ENCODE data around the gene RLF.
"Not testable (repeated sequence)": the region's sequence is repeated elsewhere in the genome, so short reads cannot be mapped to it uniquely, and the experiment has no call there.

The RLF gene

DNA sequence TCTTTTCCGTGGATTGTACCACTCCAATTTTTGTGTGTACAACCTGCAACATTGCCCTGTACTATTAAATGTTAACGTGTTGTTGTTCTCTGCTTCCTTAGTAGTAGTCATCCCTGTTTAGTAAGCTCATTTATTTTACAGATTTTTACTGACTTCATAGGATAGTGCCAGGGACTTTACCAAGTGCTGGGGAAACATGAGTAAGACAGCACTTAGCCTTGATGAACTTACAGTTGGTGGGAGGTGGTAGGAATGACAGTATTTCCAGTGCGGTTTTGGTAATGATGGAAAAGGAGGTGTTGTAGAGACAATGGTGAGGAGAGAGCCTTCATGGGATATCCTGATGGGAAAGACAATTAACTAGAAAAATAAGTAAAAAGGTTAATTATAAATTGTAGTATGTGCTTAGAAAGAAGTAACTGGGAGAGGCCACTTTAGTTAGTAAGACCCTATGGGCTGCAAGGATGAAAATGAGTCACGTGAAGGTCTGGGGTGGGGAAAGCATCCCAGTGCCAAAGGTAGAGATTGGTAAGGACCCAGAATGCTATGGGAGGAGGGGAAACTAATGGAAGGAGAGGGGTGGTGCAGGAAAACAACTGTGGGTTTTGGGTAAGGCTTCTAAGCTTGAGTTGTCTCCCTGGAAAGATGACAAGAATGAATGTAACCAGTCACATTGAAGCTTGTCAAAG is 1.7 kb downstream of the RLF start:
- no peak for DNase-seq

DNA sequence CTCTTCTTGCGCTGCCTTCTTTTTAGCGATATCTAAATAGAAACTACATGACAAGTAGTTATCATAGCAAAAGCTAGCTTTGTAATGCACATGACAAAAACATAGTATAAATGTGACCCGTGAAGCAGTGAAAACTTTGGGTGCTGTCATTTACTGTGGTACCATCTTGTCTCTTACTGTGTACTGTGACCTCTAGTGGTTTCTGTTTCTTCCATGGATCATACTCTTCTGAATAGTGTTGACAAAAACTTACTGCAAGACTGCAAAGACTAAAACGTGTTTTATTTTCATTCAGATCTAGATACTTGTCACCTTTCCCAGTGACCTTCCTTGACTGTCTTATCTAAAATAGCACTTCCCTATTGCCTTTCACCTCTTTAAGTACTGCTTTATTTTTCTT is 6.1 kb downstream of the RLF start:
- no peak for DNase-seq

DNA sequence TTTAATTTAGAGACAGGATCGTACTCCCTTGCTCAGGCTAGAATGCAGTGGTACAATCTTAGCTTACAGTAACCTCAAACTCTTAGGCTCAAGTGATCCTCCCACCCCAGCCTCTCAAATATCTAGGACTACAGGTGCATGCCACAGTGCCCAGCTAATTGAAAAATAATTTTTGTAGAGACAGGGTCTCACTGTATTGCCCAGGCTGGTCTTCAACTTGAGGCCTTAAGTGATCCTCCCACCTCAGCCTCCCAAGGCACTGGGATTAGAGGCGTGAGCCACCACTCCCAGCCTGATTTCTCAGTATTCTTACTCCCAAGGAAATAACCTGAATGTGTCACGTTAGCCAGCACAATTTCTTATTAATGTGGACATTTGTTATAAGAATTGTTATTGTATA is 9.8 kb downstream of the RLF start:
- DNase-seq: no peak

- no peak for DNase-seq
These were observed 13.6 kb downstream of the RLF start for GRCh38 chr1:40174788-40175187.

- DNase-seq: not testable (repeated sequence)
These were observed 15.8 kb downstream of the RLF start for GRCh38 chr1:40176989-40177388.

GRCh38 chr1:40178200-40178599 is 17.0 kb downstream of the RLF start:
- no peak for DNase-seq

DNA sequence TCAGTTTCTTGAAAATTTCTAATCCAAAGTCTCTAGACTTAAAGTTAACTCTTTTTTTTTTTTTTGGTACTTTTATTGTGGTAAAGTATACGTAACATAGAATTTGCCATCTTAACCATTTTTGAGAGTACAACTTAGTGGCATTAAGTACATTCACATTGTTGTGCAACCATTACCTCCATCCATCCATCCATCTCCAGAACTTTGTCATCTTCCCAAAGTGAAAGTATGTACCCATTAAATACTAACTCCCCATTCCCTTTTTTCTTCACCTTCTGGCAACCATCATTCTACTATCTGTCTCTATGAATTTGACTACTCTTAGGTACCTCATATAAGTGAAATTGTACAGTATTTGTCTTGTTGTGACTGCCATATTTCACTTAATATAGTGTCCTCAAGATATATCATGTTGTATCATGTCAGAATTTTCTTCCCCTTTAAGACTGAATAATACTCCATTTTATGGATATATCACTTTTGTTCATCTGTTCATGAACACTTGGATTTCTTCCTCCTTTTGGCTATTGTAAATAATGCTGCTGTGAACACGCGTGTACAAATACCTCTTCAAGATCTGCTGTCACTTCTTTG is 18.4 kb downstream of the RLF start:
- DNase-seq: no peak

DNA sequence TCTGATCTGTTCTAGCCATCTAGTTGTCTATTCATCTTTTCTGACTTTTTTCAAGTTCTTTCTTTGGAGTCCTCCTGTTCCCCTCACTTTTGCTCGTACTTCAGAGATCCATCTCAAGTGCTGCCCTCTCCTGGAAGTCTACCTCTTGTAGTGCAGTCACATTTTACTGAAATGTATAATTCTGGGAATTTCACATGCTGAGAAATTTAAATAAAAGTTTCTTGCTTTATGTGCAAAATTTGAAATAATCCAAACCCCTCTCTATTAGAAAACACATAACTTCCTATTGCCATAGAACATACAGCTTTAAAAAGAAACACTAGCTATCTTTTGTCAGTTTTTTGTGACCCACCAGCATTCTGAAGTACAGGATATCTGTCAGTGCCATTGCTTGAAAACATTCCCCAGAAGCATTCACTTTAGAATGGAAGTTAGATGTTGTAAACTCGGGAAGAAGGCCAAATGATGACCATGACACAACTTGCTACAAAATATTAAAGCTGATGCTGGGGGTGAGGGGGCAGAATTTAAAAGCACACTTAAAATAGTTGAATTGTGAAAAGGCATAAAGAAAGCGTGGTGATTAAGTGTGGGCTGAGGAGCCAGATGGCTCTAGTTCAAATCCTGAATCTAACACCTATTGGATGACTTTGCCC is 22.0 kb downstream of the RLF start:
- no peak for DNase-seq

GRCh38 chr1:40184193-40184592 is 23.0 kb downstream of the RLF start:
- no peak for DNase-seq

GRCh38 chr1:40185951-40186864 is 25.0 kb downstream of the RLF start:
- peak in 3 of 5 experiments; percentile 14 to 90 (median 32) for DNase-seq

DNA sequence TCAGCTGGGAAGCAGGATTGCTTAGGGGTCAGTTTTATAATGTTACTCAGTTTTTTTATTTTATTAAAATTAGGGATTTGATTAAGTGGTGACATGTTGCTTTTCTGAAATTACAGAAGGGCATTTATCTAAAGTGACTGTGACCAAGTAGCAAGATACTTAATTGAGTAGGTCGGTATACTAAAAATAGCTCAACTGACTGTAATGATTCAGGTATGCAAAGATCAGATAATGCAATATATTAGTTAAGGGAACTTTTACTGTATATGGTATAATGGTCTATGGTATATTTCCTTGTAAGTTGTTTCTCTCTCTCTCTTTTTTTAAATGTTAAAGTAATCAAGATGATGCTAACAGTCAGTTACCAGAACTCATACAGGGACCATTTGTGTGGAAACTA is 26.2 kb downstream of the RLF start:
- no peak for DNase-seq

GRCh38 chr1:40194639-40195038 is 33.5 kb downstream of the RLF start:
- DNase-seq: not testable (repeated sequence)

DNA sequence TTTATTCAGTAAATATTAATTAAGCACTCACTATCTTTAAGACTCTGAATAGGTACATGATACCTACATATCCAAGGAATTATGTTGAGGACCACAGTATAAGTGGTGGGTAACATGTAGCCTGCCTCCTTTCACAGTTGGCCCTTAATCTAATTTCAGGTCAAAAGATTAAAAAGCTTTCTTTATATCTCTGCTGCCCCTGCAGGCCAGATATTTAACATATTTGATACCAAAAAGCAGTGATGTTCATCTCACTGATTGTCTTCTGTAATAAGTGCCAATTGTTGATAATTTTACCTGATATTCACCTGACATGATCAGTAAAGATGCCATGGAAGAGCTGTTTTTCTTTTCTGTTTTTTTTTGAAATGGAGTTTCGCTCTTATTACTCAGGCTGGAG is 36.5 kb downstream of the RLF start:
- no peak for DNase-seq

DNA sequence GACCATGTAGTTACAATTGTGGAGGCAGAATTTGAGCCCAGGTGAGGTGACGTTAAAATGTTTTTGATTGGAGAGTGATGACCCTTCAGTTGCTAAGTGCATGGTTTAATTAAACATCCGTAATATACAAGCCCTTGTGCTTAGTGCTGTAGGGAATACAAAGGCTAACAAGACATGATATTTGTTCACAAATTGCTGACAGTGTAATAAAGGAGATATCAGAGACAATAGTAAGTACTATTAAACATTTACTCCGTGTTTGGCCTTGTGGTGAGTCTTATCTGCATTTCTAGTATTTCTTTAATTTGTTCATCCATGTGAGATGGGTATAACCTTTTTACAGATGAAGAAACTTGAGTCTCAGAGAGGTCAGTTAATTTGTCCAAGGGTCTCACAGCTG is 37.9 kb downstream of the RLF start:
- DNase-seq: no peak

GRCh38 chr1:40204856-40205255 is 43.7 kb downstream of the RLF start:
- DNase-seq: no peak

- DNase-seq: no peak
These were observed 49.5 kb downstream of the RLF start for GRCh38 chr1:40210511-40211204.

DNA sequence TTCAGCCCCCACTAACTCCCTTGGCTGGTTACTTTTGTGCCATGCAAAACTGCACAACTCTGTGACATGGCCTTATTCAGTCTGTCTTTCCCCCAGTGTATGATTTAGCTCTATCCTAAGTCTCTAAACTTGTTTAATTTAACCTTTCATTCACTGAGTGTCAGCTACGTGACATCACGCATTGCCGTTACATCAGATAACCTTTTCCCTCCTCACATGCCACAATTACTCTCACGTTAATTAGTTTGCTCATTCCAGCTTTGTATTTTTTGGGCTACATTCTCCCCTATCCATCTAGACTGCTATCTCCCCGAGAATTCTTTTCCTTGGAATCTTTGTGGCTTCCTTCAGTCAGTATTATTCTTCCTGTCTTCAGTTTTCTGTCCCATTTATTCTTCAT is 57.1 kb downstream of the RLF start:
- DNase-seq: no peak

DNA sequence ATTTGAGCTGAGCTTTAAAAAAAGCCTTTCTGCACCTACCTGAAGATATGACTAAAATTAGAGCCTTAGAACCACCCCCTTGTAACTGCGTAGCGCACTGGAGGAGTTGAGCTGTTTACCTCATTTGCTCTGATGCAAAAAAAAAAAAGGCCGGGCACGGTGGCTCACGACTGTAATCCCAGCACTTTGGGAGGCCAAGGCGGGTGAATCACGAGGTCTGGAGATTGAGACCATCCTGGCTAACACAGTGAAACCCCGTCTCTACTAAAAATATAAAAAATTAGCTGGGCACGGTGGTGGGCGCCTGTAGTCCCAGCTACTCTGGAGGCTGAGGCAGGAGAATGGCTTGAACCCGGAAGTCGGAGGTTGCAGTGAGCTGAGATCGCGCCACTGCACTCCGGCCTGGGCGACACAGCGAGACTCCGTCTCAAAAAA is 60.3 kb downstream of the RLF start:
- DNase-seq: not testable (repeated sequence)

- DNase-seq: no peak
These were observed 61.0 kb downstream of the RLF start for GRCh38 chr1:40221977-40222772.

DNA sequence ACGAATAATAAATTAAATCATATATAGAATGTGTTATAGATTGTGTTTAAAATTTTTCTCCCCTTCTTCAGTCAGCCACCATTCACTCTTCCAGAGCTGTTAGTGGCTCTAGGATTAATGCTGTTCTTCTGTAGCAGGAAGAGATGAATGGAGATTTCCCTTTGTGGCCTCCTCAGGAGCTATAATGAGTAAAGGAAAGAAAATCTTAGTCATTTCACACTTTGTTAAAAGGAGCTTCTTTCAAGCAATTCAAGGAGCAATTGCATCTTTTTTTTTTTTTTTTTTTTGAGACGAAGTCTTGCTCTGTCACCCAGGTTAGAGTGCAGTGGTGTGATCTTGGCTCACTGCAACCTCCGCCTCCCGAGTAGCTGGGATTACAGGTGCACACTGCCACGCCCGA is 62.9 kb downstream of the RLF start:
- DNase-seq: peak in 1 of 5 experiments; percentile 38

DNA sequence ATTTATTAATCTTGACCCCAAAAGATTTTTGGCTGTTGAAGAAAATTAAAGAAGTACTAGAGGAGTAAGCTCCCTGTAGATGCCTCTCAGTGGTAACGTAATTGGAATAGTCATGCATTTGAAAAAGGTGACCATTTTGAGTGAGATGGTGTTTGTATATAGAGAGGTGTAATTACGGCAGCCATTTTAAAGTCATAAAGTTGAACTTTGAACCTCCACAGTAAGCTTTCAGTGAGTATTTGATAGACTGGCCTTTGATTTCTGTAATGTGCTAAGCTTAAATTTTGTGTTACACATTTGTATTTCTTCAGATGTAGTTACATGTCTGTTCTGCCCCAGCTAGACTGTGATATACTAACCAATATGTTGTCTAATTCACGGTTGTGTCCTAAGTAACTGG is 65.0 kb downstream of the RLF start:
- DNase-seq: no peak

- peak in 4 of 5 experiments; percentile 21 to 96 (median 41) for DNase-seq
These were observed 71.3 kb downstream of the RLF start for GRCh38 chr1:40232444-40232843.
